Activated effector memory CD4-positive, alpha-beta T cell treated with anti-CD3 and anti-CD28 coated beads, Interleukin-2, amount 50 U/mL, for 16 hours (primary cell): ENCODE results near the gene NPY5R.

ENCODE experiments used
- DNase-seq: peaks from one replicate; pipeline ENCODE4 v3.0.0-alpha.2; 2020

NPY5R gene

GRCh38 chr4:163343604-163344146, at the start of gene NPY5R:
NPY5R (plus strand) TSS chr4:163343892; CDS start chr4:163350274, 6,382 bp downstream.
- no peak for DNase-seq

DNA sequence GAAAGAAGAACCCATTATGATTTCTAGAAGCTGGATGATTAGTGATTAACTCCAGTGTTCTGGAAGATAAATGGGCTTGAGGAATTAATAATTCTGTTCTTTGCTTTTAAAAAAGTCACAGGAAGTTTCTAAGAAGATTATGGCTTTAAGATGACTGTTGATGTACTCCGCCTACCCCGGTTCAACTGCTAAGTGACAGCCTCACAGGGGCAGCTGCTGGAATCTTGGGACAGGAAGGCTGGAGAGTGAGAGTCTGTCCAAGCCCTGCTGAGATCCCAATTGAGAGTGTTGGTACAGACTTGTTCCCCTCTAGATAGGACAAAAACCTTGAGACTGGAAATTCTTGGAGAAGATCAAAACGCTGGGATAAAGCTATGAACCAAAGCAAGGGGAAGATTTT, 48.6 kb upstream of the NPY5R start:
- no peak for DNase-seq

DNA sequence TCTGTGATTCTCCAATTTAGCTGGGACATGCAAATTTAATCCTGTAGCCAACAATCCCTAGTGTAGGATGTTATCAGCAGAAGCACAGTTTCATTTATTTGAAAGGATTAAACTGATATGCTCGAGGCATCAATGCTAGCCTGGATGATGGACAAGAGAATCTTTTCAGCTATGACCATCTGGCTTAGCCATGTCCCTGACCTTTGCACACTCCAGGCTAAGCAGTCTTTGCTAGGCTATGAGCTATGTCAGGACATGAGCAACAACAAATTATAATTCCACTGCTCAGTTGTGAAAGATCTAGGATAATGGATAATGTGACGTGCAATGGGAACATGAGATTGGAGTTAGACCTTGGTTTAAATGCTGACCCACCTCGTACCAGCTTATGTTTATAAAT, 43.2 kb upstream of the NPY5R start:
- DNase-seq = no peak

GRCh38 chr4:163303069-163303468, 40.6 kb upstream of the NPY5R start:
- DNase-seq = no peak

DNA sequence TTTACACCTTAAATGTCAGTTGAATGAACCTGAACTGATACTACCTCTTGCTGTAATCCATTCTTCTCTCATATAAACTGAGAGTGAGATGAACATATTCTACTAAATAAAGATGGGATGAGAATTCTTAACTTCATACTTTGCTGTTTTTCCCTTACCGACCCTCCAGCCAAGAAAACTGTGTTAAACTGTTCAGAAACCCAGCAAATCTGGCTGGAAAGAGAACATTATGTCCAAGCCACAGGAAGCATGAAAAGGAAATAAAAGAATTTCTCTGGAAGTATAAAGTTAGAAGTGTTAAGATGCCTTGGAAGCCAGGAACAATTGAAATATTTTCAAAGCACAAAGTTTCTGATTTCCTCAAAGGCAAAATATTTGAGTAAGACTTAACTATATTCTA, 34.2 kb upstream of the NPY5R start:
- DNase-seq = no peak

- DNase-seq = no peak
These were observed 26.6 kb upstream of the NPY5R start for GRCh38 chr4:163317110-163317509.

DNA sequence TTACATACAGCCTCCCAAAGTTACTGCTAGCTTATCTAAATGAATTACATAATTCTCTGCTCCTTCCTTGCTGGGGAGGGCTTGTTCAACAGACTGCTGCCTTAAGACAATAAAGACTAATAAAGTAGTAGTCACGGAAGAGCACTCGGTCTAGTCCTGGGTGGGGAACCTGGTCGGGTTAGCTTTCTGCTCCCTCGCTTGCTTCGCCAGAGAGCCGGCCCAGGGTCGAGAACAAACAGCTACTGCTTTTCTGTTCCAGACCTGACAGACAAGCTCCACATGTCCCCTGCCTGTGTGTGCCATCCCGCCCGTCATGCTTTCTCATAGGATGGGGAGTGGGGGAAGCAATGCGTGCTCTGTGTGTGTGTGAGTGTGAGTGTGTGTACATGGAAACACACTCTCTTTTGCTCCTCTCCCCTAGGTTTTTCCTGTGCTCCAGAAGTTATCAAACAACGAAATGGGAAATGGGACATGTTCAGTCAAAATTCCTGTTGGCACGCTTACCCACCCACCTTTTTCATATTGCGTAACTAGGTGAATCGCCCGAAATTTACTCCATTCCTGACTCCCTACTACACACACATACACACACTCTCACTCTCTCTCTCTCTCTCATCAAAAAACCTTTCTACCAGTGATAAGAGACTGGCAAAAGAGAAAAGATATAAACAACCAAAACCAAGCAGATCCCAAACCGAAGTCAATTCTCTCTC, 12.6 kb upstream of the NPY5R start:
- DNase-seq = no peak

DNA sequence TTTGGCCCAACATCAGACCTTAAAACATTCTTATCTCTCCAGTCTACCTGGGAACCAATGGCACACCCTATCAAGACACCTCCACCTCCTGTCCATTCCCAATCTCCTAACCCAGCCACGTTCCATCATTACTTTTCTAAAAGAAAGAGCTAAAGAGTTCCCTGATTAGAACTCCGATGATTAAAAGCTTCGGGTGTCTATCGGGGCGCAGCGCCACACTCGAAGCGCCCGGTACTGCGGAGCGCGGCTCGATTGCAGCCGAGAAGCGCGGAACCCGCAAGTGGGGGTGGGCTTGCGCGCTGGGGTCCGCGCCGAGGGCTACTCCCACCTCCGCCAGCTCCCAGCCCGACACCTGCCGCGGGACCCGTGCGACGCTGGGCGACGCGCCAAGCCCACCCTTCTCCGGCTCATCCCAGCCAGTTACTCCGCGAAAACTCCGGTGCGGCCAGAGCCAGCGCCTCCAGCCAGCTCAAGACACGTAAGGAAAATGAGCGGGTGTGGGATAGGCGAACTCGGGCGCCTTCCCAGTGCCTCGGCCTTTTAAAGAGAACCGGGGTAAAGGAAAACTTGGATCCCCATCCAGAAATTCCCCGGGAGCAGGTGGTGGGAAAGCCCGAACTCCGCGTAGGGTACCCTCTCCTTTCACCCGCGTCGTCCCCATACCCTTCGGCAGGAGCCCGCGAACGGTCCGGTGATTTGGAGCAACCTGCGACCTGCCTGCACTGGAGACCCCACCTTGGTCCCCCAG, 11.9 kb upstream of the NPY5R start:
- no peak for DNase-seq

- no peak for DNase-seq
These were observed 10.9 kb upstream of the NPY5R start, which contains the start of gene NPY1R for GRCh38 chr4:163332526-163333406. NPY1R (minus strand) TSS chr4:163332596; CDS start chr4:163326554, 6,042 bp downstream.

DNA sequence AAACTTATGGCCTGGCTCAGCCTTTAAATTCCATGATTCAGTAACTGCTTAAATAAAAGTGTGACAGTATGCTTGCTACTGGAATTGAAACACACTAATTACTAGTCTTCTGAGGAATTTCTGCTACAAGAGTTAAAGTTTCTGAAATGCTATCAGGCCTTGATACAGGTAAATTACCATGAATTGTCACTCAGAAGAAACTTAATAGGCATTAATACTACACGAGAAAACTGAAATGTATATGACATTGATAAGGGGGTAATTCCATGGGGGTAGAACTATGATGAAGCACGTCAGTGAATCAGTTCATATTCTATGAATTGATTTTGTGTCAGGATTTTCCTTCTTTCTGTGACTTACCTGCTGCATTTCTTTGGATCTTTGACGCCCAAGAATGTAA, 8.3 kb upstream of the NPY5R start:
- no peak for DNase-seq

- DNase-seq = no peak
These were observed 744 bp downstream of the NPY5R start for GRCh38 chr4:163344147-163345125.

DNA sequence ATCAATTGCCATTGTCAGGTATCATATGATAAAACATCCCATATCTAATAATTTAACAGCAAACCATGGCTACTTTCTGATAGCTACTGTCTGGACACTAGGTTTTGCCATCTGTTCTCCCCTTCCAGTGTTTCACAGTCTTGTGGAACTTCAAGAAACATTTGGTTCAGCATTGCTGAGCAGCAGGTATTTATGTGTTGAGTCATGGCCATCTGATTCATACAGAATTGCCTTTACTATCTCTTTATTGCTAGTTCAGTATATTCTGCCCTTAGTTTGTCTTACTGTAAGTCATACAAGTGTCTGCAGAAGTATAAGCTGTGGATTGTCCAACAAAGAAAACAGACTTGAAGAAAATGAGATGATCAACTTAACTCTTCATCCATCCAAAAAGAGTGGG, 7.0 kb downstream of the NPY5R start:
- DNase-seq = no peak

GRCh38 chr4:163353054-163353453, 9.4 kb downstream of the NPY5R start:
- no peak for DNase-seq

DNA sequence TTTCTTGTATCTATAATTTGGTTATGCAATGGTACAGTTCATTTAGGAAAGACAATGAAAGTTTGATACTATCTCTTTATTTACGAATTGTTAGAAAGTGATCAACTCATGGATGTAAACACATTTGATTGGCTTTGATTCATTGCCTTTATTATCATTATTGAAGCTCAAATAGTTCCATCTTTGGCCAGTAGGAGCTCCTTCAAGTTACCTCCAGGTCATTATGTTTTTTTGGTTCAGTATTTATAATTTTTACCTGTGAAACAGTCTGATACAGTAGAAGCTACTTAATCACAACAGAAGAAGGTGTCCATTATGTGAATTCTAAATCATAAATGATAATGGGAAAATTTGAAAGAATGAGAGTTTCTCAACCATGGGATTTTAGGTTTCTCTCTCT, 12.4 kb downstream of the NPY5R start:
- DNase-seq = no peak

- no peak for DNase-seq
These were observed 24.0 kb downstream of the NPY5R start for GRCh38 chr4:163367651-163368050.

DNA sequence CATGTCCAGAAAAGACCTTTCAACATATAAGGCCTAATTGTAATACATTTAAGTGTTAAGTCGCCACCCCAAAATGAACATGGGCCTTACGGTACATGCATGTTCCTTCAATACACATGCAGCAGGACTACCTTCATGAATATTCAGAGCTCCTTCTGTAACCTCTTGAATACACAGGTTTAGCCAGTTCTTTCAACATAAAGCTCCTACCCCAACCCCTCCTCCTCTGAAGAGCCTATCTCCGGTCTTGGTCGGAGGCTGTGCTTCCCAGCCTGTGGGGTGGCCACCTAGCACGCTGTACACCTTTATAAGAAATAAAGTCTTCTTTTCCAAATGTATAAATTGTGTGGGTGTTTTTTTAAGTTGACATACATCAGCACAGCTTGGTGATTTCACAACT, 28.3 kb downstream of the NPY5R start:
- no peak for DNase-seq

- DNase-seq = no peak
These were observed 35.0 kb downstream of the NPY5R start for GRCh38 chr4:163378661-163379060.

- no peak for DNase-seq
These were observed 37.0 kb downstream of the NPY5R start for GRCh38 chr4:163380703-163381102.

DNA sequence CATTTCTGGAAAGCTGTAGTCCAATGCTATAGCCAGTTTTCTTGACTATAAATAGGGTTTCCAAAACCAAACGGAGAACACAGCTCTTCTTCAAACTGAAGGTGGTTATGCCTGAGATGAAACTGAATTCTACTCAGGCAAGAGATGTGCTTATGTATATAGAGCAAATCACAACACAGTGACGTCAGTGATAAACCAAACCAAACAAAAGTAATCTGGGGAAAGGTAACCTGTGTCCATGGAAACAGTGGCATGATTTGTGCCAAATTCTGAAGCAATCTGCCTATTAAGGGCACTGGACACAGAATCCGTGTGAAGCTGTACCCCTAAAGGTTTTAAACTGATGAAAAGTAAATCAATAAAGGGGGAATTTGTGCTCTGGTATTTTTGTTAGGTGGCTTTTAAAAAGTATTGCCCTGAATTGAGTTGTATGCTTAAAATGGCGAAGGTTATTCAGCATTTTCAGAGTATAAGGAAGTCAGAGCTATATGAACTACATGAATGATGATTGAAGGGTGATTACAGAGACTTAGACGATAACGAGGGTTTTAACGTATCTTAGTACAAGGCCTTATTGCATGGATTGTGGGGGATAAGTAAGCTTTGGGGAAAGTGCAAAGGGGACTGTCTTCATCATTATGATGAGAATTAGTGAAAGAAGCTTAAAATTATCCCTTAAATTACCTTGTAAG, 38.6 kb downstream of the NPY5R start:
- DNase-seq = no peak

- no peak for DNase-seq
These were observed 40.7 kb downstream of the NPY5R start for GRCh38 chr4:163384434-163384833.

GRCh38 chr4:163384926-163385325, 41.2 kb downstream of the NPY5R start:
- no peak for DNase-seq
